ENCODE data around the gene ABHD6.

DNA sequence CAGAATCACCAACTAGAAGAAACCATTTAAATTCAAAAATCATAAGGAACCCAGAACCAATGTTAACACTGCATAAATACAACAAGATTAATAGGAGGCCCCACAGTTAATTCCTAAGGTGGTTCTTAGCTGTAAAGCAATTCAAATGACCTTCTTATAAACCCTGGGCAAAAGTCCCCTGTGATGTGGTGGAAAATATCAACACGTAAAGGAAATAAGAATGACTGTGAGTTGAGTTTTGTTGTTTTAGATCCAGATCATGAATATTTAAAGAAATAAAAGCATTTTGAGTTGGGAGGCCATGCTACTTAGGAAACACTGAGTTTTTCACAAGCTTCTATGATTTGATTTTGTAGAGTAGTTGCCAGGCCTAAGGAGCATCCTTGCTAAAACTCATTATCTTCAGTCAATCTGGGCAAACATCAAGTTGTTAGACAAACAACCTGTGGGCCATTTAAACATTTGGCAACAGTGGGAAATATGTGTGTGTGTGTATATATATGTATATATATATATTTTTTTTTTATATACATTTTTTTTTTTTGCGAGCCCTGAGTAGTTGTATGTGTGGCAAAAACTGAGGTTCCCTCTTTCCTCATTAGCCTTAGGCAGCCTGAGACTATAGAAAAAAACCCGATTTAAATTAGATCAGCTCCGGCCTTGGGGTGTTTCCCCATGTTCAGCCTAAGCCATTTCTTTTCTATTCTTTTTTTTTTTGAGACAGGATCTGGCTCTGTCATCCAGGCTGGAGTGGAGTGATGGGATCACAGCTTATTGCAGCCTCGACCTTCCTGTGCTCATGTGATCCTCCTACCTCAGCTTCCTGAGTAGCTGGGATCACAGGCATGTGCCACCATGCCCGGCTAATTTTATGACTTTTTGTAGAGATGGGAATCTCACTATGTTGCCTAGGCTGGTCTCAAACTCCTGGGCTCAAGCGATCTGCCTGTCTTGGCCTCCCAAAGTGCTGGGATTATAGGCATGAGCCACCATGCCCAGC, 87.1 kb downstream of the ABHD6 start:
- TF ChIP-seq POLR2A (IDR thresholded peaks at IDR 0.05) (no peak), CTCF (IDR thresholded peaks at IDR 0.05) (no peak)
